ENCODE measurements around the gene SEC61A2.

DNA sequence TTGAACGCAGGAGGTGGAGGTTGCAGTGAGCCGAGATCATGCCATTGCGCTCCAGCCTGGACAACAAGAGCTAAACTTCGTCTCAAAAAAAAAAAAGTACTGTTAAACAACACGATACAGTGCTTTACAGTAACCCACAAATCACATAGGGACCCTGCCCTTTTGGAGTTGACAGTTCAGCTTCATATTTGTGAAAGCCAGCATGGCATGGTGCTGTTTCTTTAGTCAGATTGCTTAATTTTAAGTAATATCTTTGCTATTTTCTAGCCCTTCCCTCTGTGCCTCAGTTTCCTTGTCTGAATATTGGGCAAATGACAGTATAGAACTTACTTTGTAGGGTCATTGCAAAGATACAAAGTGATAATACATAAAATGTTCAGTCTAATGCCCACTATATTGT is 71.4 kb downstream of the SEC61A2 start:
- TF ChIP-seq POLR2A (IDR thresholded peaks at IDR 0.05), result no peak
- TF ChIP-seq, protein P1, sequence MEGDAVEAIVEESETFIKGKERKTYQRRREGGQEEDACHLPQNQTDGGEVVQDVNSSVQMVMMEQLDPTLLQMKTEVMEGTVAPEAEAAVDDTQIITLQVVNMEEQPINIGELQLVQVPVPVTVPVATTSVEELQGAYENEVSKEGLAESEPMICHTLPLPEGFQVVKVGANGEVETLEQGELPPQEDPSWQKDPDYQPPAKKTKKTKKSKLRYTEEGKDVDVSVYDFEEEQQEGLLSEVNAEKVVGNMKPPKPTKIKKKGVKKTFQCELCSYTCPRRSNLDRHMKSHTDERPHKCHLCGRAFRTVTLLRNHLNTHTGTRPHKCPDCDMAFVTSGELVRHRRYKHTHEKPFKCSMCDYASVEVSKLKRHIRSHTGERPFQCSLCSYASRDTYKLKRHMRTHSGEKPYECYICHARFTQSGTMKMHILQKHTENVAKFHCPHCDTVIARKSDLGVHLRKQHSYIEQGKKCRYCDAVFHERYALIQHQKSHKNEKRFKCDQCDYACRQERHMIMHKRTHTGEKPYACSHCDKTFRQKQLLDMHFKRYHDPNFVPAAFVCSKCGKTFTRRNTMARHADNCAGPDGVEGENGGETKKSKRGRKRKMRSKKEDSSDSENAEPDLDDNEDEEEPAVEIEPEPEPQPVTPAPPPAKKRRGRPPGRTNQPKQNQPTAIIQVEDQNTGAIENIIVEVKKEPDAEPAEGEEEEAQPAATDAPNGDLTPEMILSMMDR (IDR thresholded peaks at IDR 0.05), result no peak

All from right lobe of liver (tissue), 4 donors.